ENCODE results near the gene REPIN1. TPM values are rescaled to one million over a fixed set of nuclear protein-coding genes. Genes with fewer than 3 reads are reported as not detected.

Gene REPIN1
- total and polyA plus RNA-seq, 9 of the 15 experiments (the other 6 are each of a cell fraction or from before 2014, with no cell fraction given): 8.1 to 283 (median 94.3) TPM

- TF ChIP-seq CHD7 (IDR thresholded peaks at IDR 0.05; ENCODE audit: low read depth, low read length) (no peak), BCL6 (CRISPR knock-in tag; IDR thresholded peaks at IDR 0.05) (no peak), SMAD1 (IDR thresholded peaks at IDR 0.05; ENCODE audit: low read depth, low read length, partially characterized antibody) (no peak), KAT2B (IDR thresholded peaks at IDR 0.05; ENCODE audit: low read depth, low read length) (no peak), YBX1 (IDR thresholded peaks at IDR 0.05) (no peak), ZSCAN29 (IDR thresholded peaks at IDR 0.05) (no peak), ELF2 (CRISPR knock-in tag; IDR thresholded peaks at IDR 0.05) (peak; percentile 61; the same call in 1 of the 2 replicates), CREB5 (CRISPR knock-in tag; IDR thresholded peaks at IDR 0.05) (no peak), BACH1 (tag; IDR thresholded peaks at IDR 0.05) (no peak), CREB1 (IDR thresholded peaks at IDR 0.05) (peak; percentile 36; the same call in 1 of the 2 replicates), CREB1 (CRISPR knock-in tag; IDR thresholded peaks at IDR 0.05) (peak; percentile 71), E2F3 (CRISPR knock-in tag; IDR thresholded peaks at IDR 0.05) (no peak), BCOR (IDR thresholded peaks at IDR 0.05) (peak; percentile 17; the same call in 1 of the 2 replicates), ERF (CRISPR knock-in tag; IDR thresholded peaks at IDR 0.05) (peak; percentile 28; the same call in 1 of the 2 replicates), RBM14 (IDR thresholded peaks at IDR 0.05; ENCODE audit: borderline replicate concordance, insufficient read depth, low read depth, low read length) (0 out of 2 replicates have a peak, but pooled peaks have one; percentile 17), ZNF282 (CRISPR knock-in tag; IDR thresholded peaks at IDR 0.05) (no peak), ZNF551 (CRISPR knock-in tag; IDR thresholded peaks at IDR 0.05) (no peak)
Measured at GRCh38 chr7:150368884-150369747, 494 bp downstream of the REPIN1 start (continued).

Data from K562 (cell line).